Measurements from ENCODE around the gene CAMKK2. TPM values are rescaled to one million over a fixed set of nuclear protein-coding genes. Genes with fewer than 3 reads are reported as not detected.

CAMKK2 gene
- total RNA-seq, 4 donors from 2014 or later = 25.1 to 43.7 (median 30.9) TPM

GRCh38 chr12:121331248-121331647 is 34.7 kb upstream of the CAMKK2 start:
- no peak for TF ChIP-seq CTCF (IDR thresholded peaks at IDR 0.05; ENCODE audit: low read depth)

GRCh38 chr12:121330692-121331091 is 34.2 kb upstream of the CAMKK2 start:
- no peak for TF ChIP-seq CTCF (IDR thresholded peaks at IDR 0.05; ENCODE audit: low read depth)

GRCh38 chr12:121330195-121330594 is 33.7 kb upstream of the CAMKK2 start:
- no peak for TF ChIP-seq CTCF (IDR thresholded peaks at IDR 0.05; ENCODE audit: low read depth)

GRCh38 chr12:121328620-121329019 is 32.1 kb upstream of the CAMKK2 start:
- TF ChIP-seq CTCF (IDR thresholded peaks at IDR 0.05; ENCODE audit: low read depth) = no peak

GRCh38 chr12:121326996-121327674 is 30.6 kb upstream of the CAMKK2 start:
- no peak for TF ChIP-seq CTCF (IDR thresholded peaks at IDR 0.05; ENCODE audit: low read depth)

- no peak for TF ChIP-seq CTCF (IDR thresholded peaks at IDR 0.05; ENCODE audit: low read depth)
Observed at GRCh38 chr12:121325922-121326396, 29.4 kb upstream of the CAMKK2 start.

- no peak for TF ChIP-seq CTCF (IDR thresholded peaks at IDR 0.05; ENCODE audit: low read depth)
Observed at GRCh38 chr12:121323908-121324307, 27.4 kb upstream of the CAMKK2 start.

Measured in subcutaneous adipose tissue (tissue), 4 donors.